Transverse colon (tissue), 4 donors: ENCODE data around the gene INTS14.

Source experiments
- EP300 ChIP-seq: sonication (generic); formaldehyde crosslinking; IDR thresholded peaks from one replicate; pipeline ENCODE4 v1.6.1; 2017; ENCODE audit warnings: antibody characterized with exemption, low read depth
- POLR2A ChIP-seq: fragments of 450-650 bp; IDR thresholded peaks from one replicate; pipeline ENCODE4 v1.6.1; 2016; ENCODE audit warnings: antibody characterized with exemption, mild to moderate bottlenecking, moderate library complexity
- POLR2AphosphoS5 ChIP-seq, 3 donors: sonication (generic); formaldehyde crosslinking; IDR thresholded peaks; one replicate each; pipeline ENCODE4 v1.6.1; 2016; ENCODE audit warnings: antibody characterized with exemption in 3 of 3
- TF ChIP-seq, protein P1 (sequence below), 5 experiments: fragments of 200-600 bp in 3 of 5; fragments of 450-650 bp in 2 of 5; sonication (generic) in 3 of 5; IDR thresholded peaks; 1 replicate in 2 of 5; 2 replicates in 3 of 5; pipeline ENCODE4 v1.5.1; 2016 to 2017; ENCODE audit warnings: antibody characterized with exemption in 5 of 5, inconsistent platforms in 3 of 5, mild to moderate bottlenecking in 2 of 5, moderate library complexity in 1 of 5

DNA sequence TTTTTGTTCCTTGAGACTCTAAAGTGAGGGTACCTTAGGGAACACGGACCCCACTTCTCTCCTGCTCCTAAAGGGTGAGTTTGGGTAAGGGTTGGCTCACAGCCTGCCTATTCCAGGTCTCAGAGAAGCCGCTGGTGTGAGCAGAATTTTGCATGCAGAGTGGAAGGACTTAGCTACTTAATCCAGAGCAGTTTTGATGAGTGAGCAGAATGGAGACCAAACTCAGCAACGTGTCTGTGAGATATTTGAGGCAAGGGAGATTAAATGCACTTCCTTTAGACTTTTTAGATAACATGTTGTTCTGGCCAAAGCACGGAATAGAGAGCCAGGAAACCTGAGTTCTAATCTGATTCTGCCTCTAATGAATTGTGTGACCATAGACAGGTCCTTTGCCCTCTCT lies 15.9 kb upstream of the INTS14 start:
- TF ChIP-seq POLR2AphosphoS5 (IDR thresholded peaks at IDR 0.05) (no peak), POLR2A (no peak), EP300 (no peak)
- TF ChIP-seq, protein P1, sequence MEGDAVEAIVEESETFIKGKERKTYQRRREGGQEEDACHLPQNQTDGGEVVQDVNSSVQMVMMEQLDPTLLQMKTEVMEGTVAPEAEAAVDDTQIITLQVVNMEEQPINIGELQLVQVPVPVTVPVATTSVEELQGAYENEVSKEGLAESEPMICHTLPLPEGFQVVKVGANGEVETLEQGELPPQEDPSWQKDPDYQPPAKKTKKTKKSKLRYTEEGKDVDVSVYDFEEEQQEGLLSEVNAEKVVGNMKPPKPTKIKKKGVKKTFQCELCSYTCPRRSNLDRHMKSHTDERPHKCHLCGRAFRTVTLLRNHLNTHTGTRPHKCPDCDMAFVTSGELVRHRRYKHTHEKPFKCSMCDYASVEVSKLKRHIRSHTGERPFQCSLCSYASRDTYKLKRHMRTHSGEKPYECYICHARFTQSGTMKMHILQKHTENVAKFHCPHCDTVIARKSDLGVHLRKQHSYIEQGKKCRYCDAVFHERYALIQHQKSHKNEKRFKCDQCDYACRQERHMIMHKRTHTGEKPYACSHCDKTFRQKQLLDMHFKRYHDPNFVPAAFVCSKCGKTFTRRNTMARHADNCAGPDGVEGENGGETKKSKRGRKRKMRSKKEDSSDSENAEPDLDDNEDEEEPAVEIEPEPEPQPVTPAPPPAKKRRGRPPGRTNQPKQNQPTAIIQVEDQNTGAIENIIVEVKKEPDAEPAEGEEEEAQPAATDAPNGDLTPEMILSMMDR (IDR thresholded peaks at IDR 0.05), result no peak
